IPS-18a (cell line): ENCODE measurements around the gene EHF.
A peak's percentile ranks its signal among the peaks of the same experiment; 100 is the strongest.
"Not testable (repeated sequence)": the region's sequence is repeated elsewhere in the genome, so short reads cannot be mapped to it uniquely, and the experiment has no call there.

Experiments used
- H3K27ac ChIP-seq: one replicate; pipeline ENCODE4 v1.5.1; 2013; ENCODE audit warnings: low read length
- H3K27me3 ChIP-seq: one replicate; pipeline ENCODE4 v1.6.1; 2013; ENCODE audit warnings: mild to moderate bottlenecking, low read length; ENCODE audit not compliant: control insufficient read depth, insufficient read depth
- H3K36me3 ChIP-seq: one replicate; pipeline ENCODE4 v1.6.1; 2013; ENCODE audit warnings: low read depth, low read length; ENCODE audit not compliant: control insufficient read depth
- H3K4me1 ChIP-seq: one replicate; pipeline ENCODE4 v1.6.1; 2013; ENCODE audit warnings: low read depth, low read length; ENCODE audit not compliant: control insufficient read depth
- H3K4me3 ChIP-seq: one replicate; pipeline ENCODE4 v1.5.1; 2013; ENCODE audit warnings: low read length
- H3K9ac ChIP-seq: one replicate; pipeline ENCODE4 v1.6.1; 2013; ENCODE audit warnings: mild to moderate bottlenecking, low read length, moderate library complexity
- H3K9me3 ChIP-seq: one replicate; pipeline ENCODE4 v1.6.1; 2013; ENCODE audit warnings: low read depth, low read length; ENCODE audit not compliant: control insufficient read depth

The EHF gene

DNA sequence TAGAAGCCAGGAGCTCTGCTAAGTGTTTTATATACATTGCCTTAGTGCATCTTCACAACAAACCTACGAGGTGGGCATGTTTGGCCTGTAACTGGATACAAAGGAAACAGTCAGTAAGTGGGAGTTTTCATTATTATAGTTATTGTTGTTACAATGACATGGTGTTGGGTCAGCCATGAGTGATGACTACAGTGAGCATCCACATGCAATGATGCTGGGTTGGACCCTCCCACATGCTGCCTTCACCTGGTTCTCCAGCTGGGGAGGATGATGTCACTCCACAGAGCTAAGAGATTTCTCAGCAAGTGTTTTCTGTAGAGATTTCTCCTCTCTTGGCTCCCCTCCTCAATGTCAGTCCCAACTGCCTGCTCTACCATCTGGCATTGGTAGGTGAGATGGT, 59.3 kb downstream of the EHF start:
- Histone ChIP-seq H3K9ac (no peak overlapping the region), H3K27me3 (no peaks in the 10 kb centered on the region), H3K4me3 (no peak overlapping the region)

DNA sequence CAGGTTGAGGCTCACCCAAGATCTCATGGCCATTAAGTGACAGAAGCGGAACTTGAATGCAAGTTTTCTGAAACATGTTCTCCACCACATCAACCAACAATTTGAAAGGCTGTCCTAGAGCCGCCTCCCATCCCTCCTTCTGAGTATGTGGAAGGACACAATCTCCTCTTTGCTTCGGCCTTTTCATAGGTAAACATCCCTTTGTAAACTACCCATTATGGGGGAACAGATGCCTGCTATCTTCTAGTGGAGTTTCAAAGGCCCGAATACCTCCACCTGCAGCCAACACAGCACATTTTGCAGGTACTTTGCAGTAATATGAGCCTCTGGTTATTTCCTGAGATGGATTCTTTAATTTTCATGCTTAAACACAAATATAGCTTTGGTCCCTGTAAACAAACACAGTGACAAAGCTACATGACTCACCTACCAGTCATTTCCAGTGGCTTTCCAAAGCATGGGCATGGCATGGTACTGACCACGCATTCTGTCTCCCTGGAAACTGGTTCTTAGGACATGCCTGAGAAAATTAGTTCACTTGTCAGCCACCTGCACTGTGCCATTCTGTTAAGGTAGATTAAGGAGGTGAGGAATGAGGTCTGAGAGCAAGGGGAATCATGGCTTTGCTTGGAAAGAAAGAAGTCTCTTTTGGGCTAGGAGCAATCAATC, 60.2 kb downstream of the EHF start:
- no peak overlapping the region for H3K9ac ChIP-seq
- H3K4me3 ChIP-seq: no peak overlapping the region
- no peak overlapping the region for H3K27ac ChIP-seq
- H3K36me3 ChIP-seq: no peaks in the 10 kb centered on the region
- no peaks in the 10 kb centered on the region for H3K9me3 ChIP-seq
- no peaks in the 10 kb centered on the region for H3K27me3 ChIP-seq
- H3K4me1 ChIP-seq: peaks cover 15% of the 10 kb centered on the region

More for the DNA sequence above, 59.3 kb downstream of the EHF start:
- Histone ChIP-seq H3K4me1 (peaks cover 15% of the 10 kb centered on the region), H3K9me3 (no peaks in the 10 kb centered on the region), H3K36me3 (no peaks in the 10 kb centered on the region), H3K27ac (no peak overlapping the region)

DNA sequence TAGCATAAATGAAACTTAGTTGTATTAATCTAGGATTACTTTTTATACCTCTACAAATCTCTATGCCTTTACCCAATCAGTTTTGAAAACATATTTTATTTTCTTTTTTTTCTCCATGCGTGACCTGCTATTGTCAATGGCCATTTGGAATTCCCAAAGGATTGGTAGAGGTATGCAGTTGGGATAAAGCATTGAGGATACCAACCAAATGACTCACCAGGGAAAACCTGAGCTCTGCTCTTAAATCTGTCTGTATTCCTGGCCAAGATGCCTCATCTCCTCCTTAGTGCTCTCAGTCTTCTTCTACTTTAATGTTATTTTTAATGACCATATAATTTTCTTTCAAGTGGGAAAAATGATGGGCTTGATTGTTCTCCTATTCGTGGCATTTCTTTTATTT, 61.9 kb downstream of the EHF start:
- Histone ChIP-seq H3K27me3 (no peaks in the 10 kb centered on the region), H3K27ac (no peak overlapping the region), H3K9me3 (no peaks in the 10 kb centered on the region), H3K4me1 (peaks cover 15% of the 10 kb centered on the region), H3K9ac (no peak overlapping the region), H3K36me3 (no peaks in the 10 kb centered on the region), H3K4me3 (no peak overlapping the region)

DNA sequence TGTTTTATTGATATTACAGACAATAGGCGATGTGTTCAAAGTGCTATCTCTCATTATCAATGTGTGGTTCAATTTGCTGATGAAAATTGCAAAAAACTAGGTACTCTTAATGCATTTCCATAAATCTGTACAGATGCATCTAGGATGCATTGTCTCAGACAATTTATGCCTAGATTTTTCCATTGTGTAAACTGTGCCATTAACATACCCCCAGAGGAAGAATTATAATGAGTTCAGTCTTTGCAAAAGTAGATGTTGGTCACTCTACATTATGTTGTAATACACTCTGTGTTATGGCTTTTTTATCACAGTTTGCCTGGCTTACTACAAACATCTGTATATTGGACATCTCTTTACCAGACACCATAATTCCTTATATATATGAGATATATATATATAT, 62.5 kb downstream of the EHF start:
- Histone ChIP-seq H3K27me3 (no peaks in the 10 kb centered on the region), H3K4me1 (peaks cover 15% of the 10 kb centered on the region), H3K27ac (no peak overlapping the region), H3K4me3 (no peak overlapping the region), H3K36me3 (no peaks in the 10 kb centered on the region), H3K9ac (no peak overlapping the region), H3K9me3 (no peaks in the 10 kb centered on the region)

DNA sequence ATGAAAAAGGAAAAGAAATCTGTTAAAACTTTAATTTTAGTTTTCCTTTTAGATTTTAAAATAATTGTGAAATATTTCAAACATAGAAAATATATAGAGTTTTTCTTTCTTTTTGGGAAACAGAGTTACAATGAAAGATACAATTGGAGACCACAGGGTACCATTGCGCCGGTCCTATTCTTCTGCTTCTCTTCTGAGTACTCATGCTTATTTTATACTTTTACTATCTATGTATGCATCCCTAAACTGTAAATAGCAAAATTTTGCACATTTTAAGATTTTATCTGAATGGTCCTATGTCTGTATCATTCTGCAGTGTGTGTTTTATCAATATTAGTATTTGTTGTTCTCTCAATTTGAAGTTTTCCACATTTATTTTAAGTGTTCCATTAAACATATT, 65.0 kb downstream of the EHF start:
- no peak overlapping the region for H3K9ac ChIP-seq
- no peak overlapping the region for H3K27ac ChIP-seq
- H3K36me3 ChIP-seq: no peaks in the 10 kb centered on the region
- H3K27me3 ChIP-seq: no peaks in the 10 kb centered on the region
- H3K9me3 ChIP-seq: no peaks in the 10 kb centered on the region
- peaks cover 10% of the 10 kb centered on the region for H3K4me1 ChIP-seq
- no peak overlapping the region for H3K4me3 ChIP-seq

DNA sequence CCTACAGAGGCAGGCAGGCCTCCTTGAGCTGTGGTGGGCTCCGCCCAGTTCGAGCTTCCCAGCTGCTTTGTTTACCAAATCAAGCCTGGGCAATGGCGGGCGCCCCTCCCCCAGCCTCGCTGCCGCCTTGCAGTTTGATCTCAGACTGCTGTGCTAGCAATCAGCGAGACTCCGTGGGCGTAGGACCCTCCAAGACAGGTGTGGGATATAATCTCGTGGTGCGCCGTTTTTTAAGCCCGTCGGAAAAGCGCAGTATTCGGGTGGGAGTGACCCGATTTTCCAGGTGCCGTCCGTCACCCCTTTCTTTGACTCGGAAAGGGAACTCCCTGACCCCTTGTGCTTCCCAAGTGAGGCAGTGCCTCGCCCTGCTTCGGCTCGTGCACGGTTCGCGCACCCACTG, 71.4 kb downstream of the EHF start:
- H3K36me3 ChIP-seq, H3K9me3 ChIP-seq, H3K4me1 ChIP-seq, H3K27me3 ChIP-seq, H3K27ac ChIP-seq: not testable (repeated sequence)
- Histone ChIP-seq H3K4me3 (peak overlapping the region; percentile 99), H3K9ac (peak overlapping the region; percentile 95)

DNA sequence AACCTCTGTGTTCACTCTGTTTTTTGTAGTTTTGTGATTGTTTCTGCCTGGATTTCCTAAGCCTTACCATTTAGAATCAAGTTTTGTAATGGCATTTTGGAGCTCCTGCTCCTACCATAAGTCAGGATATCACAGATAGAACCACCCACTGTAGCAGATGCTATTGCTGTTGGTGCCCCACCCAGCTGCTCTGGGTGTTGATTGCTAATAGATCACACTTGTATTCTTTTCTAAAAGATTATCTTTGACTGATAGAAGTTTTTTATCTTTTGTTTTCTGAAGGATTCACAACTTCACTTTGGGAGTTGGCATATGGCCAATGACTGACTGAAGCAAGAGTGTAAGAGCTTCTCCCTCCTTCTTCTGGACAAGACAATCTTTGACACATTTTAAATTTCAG, 76.0 kb downstream of the EHF start:
- Histone ChIP-seq H3K4me1 (no peaks in the 10 kb centered on the region), H3K27ac (no peak overlapping the region), H3K27me3 (no peaks in the 10 kb centered on the region), H3K36me3 (peaks cover 2% of the 10 kb centered on the region), H3K9me3 (peaks cover 5% of the 10 kb centered on the region), H3K4me3 (no peak overlapping the region), H3K9ac (no peak overlapping the region)

DNA sequence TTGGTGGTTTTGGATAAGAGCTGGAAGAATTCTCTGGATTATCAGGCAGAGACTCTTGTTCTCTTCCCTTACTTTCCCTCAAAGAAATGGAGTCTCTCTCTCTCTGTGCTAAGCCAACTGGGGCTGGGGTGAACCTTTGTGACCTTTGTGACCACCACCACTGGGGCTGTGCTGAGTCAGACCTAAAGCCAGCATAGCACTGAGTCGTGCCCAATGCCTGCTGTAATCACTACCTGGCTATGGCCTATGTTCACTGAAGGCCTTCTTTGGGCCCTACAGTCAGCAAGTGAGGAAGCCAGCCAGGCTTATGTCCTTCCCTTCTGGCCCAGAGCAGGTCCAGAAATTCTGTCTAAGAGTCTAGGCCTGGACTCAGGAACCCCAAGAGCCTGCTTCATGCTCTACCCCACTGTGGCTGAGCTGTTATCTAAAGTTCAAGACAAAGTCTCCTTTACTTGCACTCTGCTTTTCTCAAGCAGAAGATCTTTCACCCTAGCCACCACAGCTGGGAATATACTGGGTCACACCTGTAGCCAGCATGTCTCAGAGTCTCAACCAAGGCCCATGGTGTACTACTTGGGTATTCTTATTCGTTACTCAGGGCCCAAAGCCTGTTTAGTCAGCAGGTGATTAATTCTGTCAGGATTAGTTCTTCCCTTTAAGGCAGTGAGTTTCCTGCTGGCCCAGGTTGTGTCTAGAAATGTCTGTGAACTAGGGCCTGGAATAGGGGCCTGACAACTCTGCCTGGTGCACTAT, 86.0 kb downstream of the EHF start:
- H3K9me3 ChIP-seq: peaks cover 22% of the 10 kb centered on the region
- no peak overlapping the region for H3K4me3 ChIP-seq
- no peaks in the 10 kb centered on the region for H3K27me3 ChIP-seq

DNA sequence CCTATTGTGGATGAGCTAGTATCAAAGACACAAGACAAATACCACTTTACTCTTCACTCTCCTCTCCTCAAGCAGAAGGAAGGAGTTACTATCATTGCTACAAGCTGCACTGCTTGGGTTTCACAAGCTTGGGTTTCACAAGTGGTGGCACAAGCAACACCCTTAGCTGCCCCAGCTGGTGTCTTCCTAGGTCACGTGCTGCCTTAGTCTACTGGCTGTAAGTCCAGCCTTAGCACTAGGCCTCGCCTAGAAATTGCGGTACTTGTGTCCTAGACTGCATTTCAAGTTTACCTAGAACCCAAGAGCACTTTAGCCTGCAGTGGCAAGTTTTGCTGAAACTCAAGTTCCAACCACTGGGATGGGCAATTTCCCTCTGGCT, 86.6 kb downstream of the EHF start:
- Histone ChIP-seq H3K27me3 (no peaks in the 10 kb centered on the region), H3K36me3 (peaks cover 9% of the 10 kb centered on the region), H3K4me3 (no peak overlapping the region), H3K9me3 (peaks cover 17% of the 10 kb centered on the region), H3K4me1 (no peaks in the 10 kb centered on the region), H3K27ac (no peak overlapping the region), H3K9ac (no peak overlapping the region)

More for the DNA sequence above, 86.0 kb downstream of the EHF start:
- no peak overlapping the region for H3K27ac ChIP-seq
- H3K4me1 ChIP-seq: no peaks in the 10 kb centered on the region
- H3K9ac ChIP-seq: no peak overlapping the region
- H3K36me3 ChIP-seq: peaks cover 13% of the 10 kb centered on the region
